GM20431 (cell line): Measurements from ENCODE around the gene NFAT5.
"Not testable (repeated sequence)": the region's sequence is repeated elsewhere in the genome, so short reads cannot be mapped to it uniquely, and the experiment has no call there.

ENCODE experiments used
- in situ Hi-C: fragments of 300-500 bp; cut with MseI, MboI; formaldehyde crosslinking; loops from one replicate; pipeline ENCODE4 v1.15.0; 2020; ENCODE audit warnings: low sequenced_read_pairs; ENCODE audit not compliant: unreplicated experiment

Gene NFAT5

DNA sequence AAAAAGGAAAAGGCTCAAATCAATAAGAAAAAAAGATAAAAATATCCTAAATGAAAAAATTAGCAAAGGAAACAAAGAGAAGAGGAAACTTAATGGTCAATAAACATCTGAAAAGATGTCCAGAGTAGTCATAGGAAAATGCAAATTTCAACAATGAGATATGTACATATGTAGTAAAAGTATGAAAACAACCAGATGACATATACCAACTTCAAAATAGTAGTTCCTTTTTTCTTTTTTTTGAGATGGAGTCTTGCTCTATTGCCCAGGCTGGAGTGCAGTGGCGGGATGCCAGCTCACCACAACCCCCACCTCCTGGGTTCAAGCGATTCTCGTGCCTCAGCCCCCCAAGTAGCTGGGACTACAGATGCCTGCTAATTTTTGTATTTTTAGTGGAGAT is 21.7 kb upstream of the NFAT5 start:
- in situ Hi-C loops: no loop called here

DNA sequence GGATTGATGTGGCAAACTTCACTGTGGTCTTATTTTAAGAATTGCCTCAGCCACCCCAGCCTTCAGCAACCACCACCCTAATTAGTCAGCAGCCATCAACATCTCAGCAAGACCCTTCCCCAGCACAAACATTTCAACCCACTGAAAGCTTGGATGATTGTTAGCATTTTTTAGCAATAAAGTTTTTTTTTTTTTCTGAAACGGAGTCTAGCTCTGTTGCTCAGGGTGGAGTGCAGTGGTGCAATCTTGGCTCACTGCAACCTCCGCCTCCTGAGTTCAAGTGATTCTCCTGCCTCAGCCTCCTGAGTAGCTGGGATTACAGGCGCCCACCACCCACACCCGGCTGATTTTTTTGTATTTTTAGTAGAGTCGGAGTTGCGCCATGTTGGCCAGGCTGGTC is 19.1 kb upstream of the NFAT5 start:
- in situ Hi-C loops: not testable (repeated sequence)

DNA sequence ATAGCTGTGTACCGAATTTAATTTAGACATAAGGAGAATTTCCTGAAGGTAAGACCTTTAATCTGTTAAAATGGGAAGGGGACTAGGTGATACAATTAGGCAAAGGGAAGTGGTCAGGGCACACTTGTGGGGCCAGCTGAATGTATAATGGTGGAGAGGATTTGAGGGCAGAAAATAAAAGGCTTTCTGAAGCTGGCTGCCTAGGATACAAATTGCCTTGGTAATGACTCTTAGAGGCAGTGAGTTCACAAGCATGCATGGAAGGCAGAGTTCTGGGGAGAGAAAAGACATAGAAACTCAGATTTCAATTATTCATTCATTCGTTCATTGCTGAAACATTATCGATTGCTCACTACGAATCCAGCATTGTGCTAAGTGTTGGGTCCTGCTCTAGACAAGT is 12.4 kb upstream of the NFAT5 start:
- in situ Hi-C loops: no loop called here

DNA sequence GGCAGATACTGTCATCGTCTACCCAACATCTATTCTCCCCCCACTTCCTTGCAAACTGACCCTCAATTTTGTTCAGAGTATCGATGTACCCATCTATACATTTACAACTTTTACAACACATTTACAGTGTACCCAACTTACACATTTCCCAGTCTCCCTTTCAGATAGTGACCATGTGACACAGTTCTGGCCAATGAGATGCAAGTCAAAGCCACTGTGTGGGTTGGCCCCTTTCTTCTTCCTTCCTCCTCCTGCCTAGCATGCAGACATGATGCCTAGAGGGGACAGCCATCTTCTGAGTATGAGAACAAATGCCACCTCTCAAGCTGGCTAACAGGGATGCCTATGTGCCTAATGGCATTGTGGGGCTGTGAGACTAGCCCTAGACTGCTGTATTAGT is 11.3 kb upstream of the NFAT5 start:
- in situ Hi-C loops: no loop called here

DNA sequence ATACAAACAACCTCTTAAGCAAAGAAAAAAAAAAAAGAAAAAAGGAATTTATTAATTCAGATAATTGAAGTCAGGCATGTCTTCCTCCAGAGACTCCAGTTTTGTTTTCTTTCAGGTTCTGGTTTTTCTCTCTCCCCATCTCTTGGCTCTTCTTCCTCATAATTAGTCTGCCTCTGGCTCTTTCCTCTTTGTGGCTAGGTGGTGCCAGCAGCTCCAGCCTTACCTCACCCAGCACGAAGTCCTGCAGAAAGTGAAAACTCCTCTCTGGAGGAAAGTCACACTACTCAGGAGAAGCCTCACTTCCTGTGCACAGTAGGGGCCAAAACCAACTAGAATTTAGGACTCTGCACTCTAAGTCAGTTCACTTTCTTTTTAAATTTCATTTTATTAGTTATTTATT is 10.3 kb upstream of the NFAT5 start:
- in situ Hi-C loops: no loop called here

DNA sequence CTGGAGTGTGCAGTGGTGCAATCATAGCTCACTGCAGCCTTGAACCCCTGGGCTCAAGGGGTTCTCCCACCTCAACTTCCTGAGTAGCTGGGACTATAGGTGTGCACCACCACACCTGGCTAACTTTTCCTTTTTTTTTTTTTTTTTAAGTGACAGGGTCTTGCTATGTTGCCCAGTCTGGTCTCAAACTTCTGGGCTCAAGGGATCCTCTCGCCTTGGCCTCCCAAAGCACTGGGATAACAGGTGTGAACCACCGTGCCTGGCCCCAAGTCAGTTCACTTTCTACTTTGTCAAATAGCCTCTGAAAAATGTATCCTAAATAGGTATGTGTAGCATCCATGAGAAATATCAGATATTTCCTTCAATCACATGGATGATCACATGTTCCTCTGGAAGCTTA is 9.9 kb upstream of the NFAT5 start:
- in situ Hi-C loops: no loop called here

DNA sequence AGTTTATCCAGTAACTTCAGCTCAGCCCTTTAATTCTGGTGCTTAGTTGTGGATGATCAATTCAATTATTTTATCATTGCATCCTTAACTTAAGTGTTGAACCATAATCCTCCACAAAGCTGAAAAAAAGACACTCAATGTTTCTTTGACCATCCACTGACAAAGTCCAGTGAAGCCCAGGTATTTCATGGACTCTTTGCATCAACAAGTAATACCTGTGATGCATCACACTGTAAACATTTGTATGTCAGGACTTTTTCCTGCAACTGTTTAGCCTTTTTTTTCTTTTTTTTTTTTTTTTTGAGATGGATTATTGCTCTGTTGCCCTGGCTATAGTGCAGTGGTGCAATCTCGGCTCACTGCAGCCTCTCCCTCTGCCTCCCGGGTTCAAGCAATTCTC is 6.6 kb upstream of the NFAT5 start:
- in situ Hi-C loops: no loop called here

DNA sequence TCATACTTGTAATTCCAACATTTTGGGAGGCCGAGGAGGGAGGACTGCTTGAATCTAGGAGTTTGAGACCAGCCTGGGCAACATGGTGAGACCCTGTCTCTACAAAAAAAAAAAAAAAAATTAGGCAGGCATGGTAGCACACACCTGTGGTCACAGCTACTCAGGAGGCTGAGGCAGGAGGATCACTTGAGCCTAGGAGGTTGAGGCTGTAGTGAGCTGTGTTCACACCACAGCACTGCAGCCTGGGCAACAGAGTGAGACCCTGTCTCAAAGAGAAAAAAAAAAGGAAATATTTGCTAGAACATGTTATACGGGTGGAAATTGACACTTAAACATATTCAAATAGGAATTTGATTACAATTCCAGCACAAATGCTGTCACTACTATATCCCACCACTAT is 4.4 kb upstream of the NFAT5 start:
- in situ Hi-C loops: not testable (repeated sequence)

DNA sequence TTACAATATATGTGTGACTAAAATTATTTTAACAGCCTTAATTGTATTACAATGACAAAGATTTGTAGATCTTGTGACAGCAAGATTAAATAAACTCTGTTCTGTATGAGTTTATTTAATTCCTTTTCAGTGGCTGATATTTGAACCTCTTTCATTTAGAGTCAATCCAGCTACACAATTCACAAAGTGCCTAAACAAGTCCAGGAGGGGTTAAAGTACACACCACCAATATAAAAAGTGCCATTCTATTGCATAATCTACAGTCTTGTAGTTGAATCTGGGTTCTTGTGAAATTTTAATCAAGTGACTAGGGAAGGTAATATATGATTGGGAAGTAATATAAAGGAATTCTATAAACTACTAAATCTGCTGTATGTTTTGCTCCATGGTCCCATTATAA is 3.9 kb upstream of the NFAT5 start:
- in situ Hi-C loops: no loop called here

DNA sequence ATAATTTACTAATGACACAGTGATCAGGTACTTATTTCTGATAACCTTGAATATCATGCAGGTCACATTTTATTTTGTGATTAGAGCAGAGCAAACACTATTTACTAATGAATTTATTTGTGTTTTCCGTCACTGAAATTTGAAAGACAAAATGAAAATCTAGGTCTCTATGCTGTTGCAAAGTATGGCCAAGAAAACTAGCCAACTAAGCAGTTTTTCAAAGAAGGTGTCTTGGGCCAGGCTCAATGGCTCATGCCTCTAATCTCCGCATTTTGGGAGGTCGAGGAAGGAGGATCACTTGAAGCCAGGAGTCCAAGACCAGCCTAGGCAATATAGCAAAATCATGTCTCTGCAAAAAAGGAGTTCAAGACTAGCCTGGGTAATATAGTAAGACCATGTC is 3.0 kb upstream of the NFAT5 start:
- in situ Hi-C loops: no loop called here

DNA sequence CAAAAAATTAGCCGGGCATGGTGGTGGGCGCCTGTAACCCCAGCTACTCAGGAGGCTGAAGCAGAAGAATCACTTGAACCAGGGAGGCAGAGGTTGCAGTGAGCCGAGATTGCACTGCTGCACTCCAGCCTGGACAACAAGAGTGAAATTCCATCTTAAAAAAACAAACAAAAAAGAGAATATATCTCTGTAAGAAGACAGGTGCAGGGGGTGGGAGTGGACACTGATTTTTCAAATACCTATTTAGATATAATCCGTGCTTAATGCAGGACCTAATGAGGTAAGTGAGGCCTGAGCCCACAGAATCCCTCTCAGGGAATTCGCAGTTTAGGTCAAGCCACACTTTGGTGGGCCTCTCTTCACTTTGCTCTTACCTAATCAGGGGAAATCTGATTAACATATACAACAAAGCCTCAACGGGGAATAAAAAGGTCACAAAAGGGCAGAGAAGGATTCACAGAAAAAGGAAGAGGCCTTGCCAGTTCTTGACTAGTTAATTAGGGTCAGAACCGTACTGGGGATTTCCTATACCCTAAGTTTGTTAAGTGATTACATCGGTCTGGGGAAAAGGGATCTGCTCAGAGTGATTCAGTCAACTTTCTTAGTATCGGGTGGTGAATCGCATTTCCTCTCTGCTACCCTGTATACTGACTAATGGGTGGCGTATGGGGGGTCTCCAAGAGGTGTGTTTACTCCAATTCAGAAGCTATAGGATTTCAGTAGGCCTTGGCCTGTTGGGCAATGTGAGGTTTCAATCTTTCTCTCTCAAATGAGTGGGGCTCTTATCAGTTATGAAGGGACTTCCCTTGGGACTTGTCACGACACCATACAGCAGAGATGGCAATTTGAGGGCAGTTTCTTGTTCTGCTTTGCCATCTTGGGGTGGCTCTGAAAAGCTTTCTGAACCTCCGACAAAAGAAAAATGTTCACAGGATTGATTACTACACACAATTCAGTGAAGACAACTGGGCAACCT is 1.9 kb upstream of the NFAT5 start:
- in situ Hi-C loops: no loop called here

DNA sequence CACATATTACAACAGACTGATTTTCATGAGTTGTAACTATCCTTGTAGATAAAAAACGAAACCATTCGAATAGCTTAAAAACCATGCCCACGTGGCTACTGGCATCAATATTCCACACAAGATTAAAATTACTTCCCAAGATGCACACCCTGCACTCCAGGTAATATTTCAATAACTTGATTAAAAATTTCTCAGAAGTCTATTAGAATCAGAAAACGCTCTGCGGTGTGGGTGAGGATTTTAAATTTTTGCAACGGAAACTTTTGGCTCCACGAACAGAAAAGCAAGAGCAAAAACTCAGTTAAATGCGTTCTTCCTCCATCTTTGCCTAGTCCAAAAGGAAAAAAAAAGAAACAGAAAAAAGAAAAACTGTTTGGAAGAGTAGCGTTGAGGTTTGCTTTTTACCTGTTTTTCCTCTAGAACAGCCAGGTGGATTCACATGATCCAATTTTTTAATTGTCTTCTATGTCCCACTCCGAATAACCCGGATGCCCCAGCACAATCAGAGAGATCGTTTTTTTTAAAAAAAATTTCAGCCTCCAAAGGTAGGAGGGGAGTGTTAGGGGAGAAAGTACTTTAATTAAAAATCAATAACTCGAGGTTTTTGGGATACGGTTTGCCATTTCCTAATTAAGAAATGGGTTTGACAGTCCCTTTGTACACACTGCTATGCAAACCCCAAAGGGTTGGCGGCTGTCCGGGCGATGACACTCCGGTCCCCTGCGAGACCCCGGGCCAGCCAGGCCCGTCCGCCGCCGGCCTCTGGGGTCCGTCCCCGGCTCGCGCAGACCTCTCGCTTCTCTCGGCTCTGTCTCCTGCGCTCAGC is 708 bp upstream of the NFAT5 start:
- in situ Hi-C loops: no loop called here

DNA sequence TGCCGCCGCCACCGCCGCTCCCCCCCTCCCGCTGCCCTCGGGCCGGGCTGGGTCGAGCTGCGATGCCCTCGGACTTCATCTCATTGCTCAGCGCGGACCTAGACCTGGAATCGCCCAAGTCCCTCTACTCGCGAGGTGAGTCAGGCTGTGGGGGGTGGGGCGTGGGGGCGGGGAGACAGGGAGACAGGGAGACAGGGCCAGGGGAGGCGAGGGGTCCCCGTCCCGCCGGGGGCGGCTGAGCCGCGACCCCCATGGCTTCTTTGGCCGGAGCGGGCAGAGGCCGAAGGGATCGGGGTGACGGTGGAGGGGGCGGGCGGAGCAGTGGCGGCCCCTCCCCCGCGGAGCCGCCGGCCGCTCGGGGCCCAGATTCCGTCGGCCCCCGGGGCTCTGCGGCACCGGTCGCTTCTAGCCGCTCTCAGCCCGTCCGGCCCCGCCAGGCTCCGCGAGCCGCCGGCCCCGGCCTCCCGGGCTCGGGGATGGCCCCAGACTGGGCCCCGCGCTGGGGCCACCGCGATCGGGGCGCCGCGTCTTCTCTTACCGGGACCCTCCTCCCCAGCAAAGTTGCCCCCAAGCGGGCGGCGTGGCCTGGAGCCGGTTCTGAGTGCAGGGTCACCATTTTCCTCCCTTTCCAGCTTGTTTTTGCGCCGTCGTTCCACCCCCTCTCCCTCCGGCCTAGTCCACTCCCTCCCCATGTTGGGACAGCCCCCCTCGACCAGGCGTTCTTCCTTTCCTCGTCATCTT is 644 bp downstream of the NFAT5 start:
- in situ Hi-C loops: no loop called here

DNA sequence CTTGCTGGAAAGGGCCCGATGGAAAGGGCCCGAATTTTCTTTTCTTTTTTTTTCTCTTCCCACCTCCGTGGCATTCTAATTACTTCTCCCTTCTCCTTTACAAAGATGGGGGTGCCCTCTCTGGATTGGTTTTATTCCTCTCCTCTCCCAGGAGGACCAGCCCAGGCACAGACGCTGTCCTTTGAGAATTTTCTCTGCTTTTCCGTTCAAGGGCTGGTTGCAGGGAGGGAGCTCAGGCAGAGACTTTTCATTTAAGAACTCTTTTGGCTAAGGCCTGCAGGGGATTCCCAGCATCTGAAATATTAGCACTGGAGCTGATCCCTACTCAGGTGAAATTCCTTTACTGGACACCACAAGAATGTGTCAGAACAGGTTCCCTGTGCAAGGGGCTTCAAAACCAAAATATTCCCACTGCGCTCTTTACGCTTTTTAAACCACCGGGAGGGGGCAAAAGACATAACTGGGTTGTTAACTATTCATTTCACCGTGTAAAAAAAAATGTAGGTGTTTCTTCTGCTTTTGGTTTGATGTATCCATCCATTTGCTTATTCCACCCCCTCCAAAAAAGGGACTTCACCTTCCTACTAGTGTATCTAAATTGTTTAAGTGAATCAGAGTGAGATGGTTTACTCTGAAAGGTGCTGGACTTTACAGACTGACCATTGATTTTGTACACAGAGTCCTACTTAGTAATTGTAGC is 1.4 kb downstream of the NFAT5 start:
- in situ Hi-C loops: no loop called here

DNA sequence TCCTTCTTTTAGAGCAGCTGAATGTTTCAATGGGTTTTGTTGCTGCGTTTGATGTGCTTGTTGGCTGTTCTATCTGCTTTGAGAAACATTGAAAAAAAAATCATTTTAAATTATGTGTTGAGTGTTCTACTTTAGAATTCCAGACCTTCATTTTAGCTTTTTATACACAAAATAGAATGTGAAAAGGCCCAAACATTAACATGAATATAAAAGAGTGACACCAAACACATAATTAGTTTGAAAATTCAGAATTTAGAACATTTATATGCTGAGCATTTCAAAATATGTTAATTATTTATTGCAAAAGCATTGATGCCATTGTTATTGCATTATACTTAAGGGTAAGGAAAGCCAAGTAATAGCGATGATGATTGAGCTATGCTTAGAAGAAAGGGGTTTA is 2.9 kb downstream of the NFAT5 start:
- in situ Hi-C loops: no loop called here

DNA sequence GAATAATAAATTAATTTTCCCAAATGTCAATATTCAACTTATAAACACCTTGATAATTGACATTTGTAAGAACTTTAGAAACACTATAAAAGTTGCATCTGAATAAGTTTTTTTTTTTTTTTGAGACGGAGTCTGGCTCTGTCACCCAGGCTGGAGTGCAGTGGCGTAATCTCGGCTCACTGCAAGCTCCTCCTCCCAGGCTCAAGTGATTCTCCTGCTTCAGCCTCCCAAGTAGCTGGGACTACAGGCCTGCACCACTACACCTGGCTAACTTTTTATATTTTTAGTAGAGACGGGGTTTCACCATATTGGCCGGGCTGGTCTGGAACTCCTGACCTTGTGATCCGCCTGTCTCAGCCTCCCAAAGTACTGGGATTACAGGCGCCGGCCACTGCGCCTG is 13.0 kb downstream of the NFAT5 start:
- in situ Hi-C loops: not testable (repeated sequence)

DNA sequence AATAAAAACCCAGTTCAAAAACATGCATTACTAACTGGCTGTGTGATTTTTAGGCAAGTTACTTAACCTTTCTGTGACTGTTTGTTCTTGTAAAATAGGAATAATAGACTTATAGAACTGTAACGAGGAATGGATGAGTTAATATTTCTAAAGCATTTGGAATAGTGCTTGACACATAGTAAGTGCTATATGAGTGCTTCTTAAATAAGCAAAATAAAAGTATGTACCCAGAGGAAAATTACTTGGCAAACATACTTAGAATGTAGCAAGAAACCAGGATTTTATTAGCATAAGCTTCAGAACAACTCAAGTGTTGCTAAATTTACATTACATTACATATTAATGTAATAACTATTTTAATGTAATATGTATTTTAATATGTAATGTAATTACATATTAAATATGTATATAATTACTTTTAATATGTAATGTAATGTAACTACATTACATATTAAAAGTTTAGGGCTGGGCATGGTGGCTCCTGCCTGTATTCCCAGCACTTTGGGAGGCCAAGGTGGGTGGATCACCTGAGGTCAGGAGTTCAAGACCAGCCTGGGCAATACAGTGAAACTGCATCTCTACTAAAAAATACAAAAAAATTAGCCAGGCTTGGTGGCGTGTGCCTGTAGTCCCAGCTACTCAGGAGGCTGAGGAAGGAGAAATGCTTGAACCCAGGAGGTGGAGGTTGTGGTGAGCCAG is 14.2 kb downstream of the NFAT5 start:
- in situ Hi-C loops: no loop called here

DNA sequence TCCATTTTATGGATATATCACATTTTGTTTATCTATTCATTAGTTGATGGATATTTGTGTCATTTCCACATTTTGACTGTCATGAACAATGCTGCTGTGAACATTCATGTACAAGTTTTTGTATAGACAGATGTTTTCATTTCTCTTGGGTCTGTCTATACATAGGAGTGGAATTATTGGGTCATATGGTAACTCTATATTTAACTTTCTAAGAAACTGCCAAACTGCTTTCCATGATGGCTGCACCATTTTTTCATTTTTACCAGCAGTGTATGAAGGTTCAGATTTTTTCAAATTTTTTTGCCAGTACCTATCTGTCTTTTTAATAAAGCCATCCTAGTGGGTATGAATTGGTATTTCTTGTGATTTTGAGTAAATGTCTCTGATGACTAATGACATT is 15.5 kb downstream of the NFAT5 start:
- in situ Hi-C loops: no loop called here

DNA sequence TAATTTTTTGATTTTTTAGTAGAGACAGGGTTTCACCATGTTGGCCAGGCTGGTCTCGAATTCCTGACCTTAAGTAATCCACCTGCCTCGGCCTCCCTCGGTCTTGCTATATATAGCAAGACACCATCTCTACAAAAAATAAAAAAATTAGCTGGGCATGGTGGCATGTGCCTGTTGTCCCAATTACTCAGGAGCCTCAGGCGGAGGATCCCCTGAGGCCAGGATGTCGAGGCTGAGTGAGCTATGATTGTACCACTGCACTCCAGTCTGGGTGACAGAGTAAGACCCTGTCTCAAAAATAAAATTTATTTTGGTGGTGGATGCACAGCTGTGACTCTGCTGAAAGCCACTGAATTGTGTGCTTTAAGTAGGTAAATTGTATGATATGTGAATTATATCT is 18.7 kb downstream of the NFAT5 start:
- in situ Hi-C loops: not testable (repeated sequence)
